Measurements from ENCODE around the gene PDP2. TPM values are rescaled to one million over a fixed set of nuclear protein-coding genes. Genes with fewer than 3 reads are reported as not detected.
A peak's percentile ranks its signal among the peaks of the same experiment; 100 is the strongest.
"Not testable (repeated sequence)": the region's sequence is repeated elsewhere in the genome, so short reads cannot be mapped to it uniquely, and the experiment has no call there.

PDP2 gene
- total and polyA plus RNA-seq, 10 donors, result 1.0 to 9.6 (median 5.6) TPM

DNA sequence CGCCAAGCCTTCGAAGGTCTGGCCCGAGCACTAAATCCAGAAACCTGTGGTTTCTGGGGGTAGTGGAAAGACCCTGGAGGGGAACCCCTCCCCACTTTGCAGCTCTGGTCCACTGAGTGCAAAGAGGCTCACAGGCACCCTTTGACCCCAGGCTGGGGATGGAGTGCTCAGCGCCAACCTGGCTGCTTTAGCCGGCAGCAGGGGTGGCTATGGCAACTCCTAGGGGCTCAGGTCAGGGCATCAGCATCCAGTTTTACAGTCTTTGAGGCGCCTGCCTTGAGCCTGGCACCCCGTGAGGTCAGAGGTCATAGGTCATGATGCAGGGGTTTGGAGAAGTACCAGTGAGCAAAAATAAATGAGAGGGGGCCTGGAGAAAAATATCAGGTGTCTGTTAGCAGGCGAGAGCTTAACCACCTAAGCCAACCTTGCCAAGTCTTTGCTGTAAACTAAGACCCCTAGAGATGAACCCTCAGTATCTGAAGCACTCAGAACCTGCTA, 18.2 kb upstream of the PDP2 start:
- peak; percentile 34 for DNase-seq
- Histone ChIP-seq H3K4me3 (no peak overlapping the region), H3K4me1 (no peaks in the 10 kb centered on the region), H3K27me3 (replicated peaks in 1 of 7) (no peaks in the 10 kb centered on the region), H3K9me3 (no peaks in the 10 kb centered on the region), H3K36me3 (no peaks in the 10 kb centered on the region), H3K27ac (no peak overlapping the region)
- intact Hi-C loops (cut with DNase I; ENCODE audit: low total_unique reads), result loop anchor here (10.0 kb wide), 1 partner anchor 127 kb away; no protein-coding TSS in a partner anchor
- no peak for TF ChIP-seq POLR2A (IDR thresholded peaks at IDR 0.05)
- no peak for TF ChIP-seq POLR2AphosphoS5 (IDR thresholded peaks at IDR 0.05)
- 87 to 91% (median 90%) methylated on average over 8 of the region's 8 CpGs for WGBS, 5 donors

DNA sequence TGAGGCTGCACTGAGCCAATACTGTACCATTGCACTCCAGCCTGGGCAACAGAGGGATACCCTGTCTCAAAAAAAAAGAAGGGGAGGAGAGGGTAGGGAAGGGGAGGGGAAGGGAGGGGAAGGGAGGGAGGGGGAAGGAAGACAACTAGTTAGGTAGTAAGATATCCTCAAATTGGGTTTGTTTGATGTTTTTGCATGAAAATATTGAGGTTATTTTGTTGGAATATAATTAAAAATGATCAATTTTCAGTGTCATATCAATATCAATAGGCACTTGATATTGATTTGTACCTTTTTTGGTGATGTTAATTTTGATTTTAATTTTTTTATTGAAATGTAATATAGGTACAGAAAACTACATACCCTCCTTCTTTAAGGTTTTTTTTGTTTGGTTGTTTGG, 16.6 kb upstream of the PDP2 start:
- Histone ChIP-seq H3K27me3 (replicated peaks in 1 of 7) (no peaks in the 10 kb centered on the region), H3K4me1 (peaks cover 0 to 9% (median 4%) of the 10 kb centered on the region in 6 donors), H3K4me3 (no peak overlapping the region), H3K36me3 (no peaks in the 10 kb centered on the region), H3K27ac (no peak overlapping the region), H3K9me3 (no peaks in the 10 kb centered on the region)
- DNase-seq, result no peak
- TF ChIP-seq, protein P1, sequence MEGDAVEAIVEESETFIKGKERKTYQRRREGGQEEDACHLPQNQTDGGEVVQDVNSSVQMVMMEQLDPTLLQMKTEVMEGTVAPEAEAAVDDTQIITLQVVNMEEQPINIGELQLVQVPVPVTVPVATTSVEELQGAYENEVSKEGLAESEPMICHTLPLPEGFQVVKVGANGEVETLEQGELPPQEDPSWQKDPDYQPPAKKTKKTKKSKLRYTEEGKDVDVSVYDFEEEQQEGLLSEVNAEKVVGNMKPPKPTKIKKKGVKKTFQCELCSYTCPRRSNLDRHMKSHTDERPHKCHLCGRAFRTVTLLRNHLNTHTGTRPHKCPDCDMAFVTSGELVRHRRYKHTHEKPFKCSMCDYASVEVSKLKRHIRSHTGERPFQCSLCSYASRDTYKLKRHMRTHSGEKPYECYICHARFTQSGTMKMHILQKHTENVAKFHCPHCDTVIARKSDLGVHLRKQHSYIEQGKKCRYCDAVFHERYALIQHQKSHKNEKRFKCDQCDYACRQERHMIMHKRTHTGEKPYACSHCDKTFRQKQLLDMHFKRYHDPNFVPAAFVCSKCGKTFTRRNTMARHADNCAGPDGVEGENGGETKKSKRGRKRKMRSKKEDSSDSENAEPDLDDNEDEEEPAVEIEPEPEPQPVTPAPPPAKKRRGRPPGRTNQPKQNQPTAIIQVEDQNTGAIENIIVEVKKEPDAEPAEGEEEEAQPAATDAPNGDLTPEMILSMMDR (IDR thresholded peaks at IDR 0.05 in 8 of 11, conservative IDR thresholded peaks at IDR 0.05 in 3 of 11), result no peak
- TF ChIP-seq POLR2AphosphoS5 (IDR thresholded peaks at IDR 0.05) (no peak), POLR2A (IDR thresholded peaks at IDR 0.05) (no peak)
- intact Hi-C loops (cut with DNase I; ENCODE audit: low total_unique reads), result loop anchor here (10.0 kb wide), 1 partner anchor 129 kb away; no protein-coding TSS in a partner anchor

DNA sequence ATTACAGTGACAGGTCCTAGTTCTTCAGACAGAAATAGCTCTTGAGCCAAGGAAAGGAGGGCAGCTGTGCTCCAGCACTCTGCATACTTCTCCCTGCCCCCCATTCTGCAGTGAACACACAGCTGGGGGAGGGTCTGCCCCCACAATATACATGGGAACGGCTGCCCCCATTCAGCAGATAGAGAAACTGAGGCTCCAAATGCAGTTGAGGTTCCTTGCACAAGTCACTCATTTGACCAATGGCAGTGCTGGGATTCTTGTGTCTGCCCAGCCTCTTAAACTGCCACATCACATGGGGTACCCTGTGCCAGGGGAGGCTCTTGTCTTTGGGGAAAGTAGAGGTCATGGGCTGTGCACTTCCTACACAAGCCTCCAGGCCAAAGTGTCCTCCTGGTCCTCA, 10.9 kb upstream of the PDP2 start:
- intact Hi-C loops (cut with DNase I; ENCODE audit: low total_unique reads), result loop anchor here (10.0 kb wide), 1 partner anchor 135 kb away; no protein-coding TSS in a partner anchor
- Histone ChIP-seq H3K27ac (no peak overlapping the region), H3K4me1 (peaks cover 6 to 35% (median 22%) of the 10 kb centered on the region in 6 donors), H3K27me3 (replicated peaks in 1 of 7) (no peaks in the 10 kb centered on the region), H3K36me3 (no peaks in the 10 kb centered on the region), H3K4me3 (no peak overlapping the region), H3K9me3 (no peaks in the 10 kb centered on the region)
- no peak for DNase-seq
- TF ChIP-seq POLR2A (IDR thresholded peaks at IDR 0.05) (no peak), POLR2AphosphoS5 (IDR thresholded peaks at IDR 0.05) (no peak)
- TF ChIP-seq, protein P1 (IDR thresholded peaks at IDR 0.05 in 8 of 11, conservative IDR thresholded peaks at IDR 0.05 in 3 of 11), result peak in 1 of 11 experiments; percentile 8
- WGBS, 5 donors, result 92 to 100% (median 100%) methylated on average over 1 of the region's 1 CpG

DNA sequence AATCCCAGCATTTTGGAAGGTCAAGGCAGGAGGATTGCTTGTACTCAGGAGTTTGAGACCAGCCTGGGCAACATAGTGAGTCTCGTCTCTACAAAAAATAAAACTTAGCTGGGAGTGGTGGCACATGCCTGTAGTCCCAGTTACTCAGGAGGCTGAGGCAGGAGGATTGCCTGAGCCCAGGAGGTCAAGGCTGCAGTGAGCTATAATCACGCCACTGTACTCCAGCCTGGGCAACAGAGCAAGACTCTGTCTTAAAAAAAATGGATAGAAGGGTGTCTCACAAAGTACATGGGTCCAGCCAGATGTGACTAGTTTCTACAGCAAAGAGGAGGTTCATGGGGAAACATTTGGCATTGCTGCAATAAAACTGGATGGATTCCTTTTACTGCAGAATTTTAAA, 9.0 kb upstream of the PDP2 start:
- intact Hi-C loops (cut with DNase I; ENCODE audit: low total_unique reads); H3K27ac ChIP-seq; H3K4me3 ChIP-seq; H3K9me3 ChIP-seq; H3K36me3 ChIP-seq; H3K27me3 ChIP-seq (replicated peaks in 1 of 7); DNase-seq: not testable (repeated sequence)
- peaks cover 6 to 42% (median 24%) of the 10 kb centered on the region in 6 donors for H3K4me1 ChIP-seq
- WGBS, 5 donors, result 90 to 97% (median 94%) methylated on average over 2 of the region's 2 CpGs

DNA sequence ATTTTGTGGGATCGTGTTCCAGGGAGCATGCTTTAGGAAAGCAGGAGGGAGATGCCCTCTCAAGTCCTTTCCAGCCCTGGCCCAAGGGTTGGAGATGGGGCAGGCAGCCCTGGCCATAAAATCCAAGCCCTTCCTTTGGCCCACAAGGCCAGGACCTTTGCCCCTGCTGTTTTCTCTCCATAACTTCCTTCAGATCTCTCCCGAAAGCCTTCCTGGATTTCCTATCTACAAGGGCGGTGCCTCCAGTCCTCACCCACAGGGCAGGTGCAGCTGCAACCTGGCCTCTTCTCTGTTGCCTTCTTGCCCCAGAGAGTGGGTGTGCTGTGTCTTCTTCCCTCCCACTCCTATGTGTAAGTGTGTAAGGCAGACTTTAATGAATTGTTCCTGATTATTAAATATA, 8.5 kb upstream of the PDP2 start:
- Histone ChIP-seq H3K27ac (no peak overlapping the region), H3K27me3 (replicated peaks in 1 of 7) (no peaks in the 10 kb centered on the region), H3K9me3 (no peaks in the 10 kb centered on the region), H3K4me1 (peaks cover 6 to 42% (median 24%) of the 10 kb centered on the region in 6 donors), H3K36me3 (no peaks in the 10 kb centered on the region), H3K4me3 (no peak overlapping the region)
- intact Hi-C loops (cut with DNase I; ENCODE audit: low total_unique reads), result no loop called here
- 63 to 88% (median 78%) methylated on average over 3 of the region's 3 CpGs for WGBS, 5 donors
- TF ChIP-seq, protein P1 (IDR thresholded peaks at IDR 0.05 in 8 of 11, conservative IDR thresholded peaks at IDR 0.05 in 3 of 11), result no peak
- TF ChIP-seq POLR2AphosphoS5 (IDR thresholded peaks at IDR 0.05), result no peak
- TF ChIP-seq POLR2A (IDR thresholded peaks at IDR 0.05), result no peak
- no peak for DNase-seq
